GM23248 (cell line): ENCODE data around the gene C5orf63. TPM values are rescaled to one million over a fixed set of nuclear protein-coding genes. Genes with fewer than 3 reads are reported as not detected.

ENCODE experiments used
- DNase-seq: peaks from one replicate; pipeline ENCODE4 v3.0.0-alpha.2; 2015
- H2AFZ ChIP-seq: fragments of 200-600 bp; sonication (generic); 2 replicates; pipeline ENCODE4 v1.6.1; 2016; ENCODE audit warnings: antibody characterized with exemption
- H3F3A ChIP-seq: fragments of 200-600 bp; sonication (generic); 2 replicates; pipeline ENCODE4 v1.6.1; 2016; ENCODE audit warnings: mild to moderate bottlenecking, antibody characterized with exemption, mixed run types; ENCODE audit not compliant: insufficient read depth
- H3K27ac ChIP-seq: fragments of 200-600 bp; sonication (generic); 2 replicates; pipeline ENCODE4 v1.5.1; 2016; ENCODE audit warnings: mild to moderate bottlenecking
- H3K27me3 ChIP-seq: fragments of 200-600 bp; sonication (generic); replicated peaks from 2 replicates; pipeline ENCODE4 v1.6.1; 2016; ENCODE audit warnings: mild to moderate bottlenecking; ENCODE audit not compliant: insufficient read depth
- H3K36me3 ChIP-seq: fragments of 200-600 bp; sonication (generic); 2 replicates; pipeline ENCODE4 v1.6.1; 2016; ENCODE audit warnings: low read depth, mild to moderate bottlenecking
- H3K4me1 ChIP-seq: fragments of 200-600 bp; sonication (generic); 2 replicates; pipeline ENCODE4 v1.6.1; 2016; ENCODE audit warnings: mild to moderate bottlenecking; ENCODE audit not compliant: insufficient read depth
- H3K4me2 ChIP-seq: fragments of 200-600 bp; sonication (generic); one replicate; pipeline ENCODE4 v1.6.1; 2016; ENCODE audit warnings: mild to moderate bottlenecking; ENCODE audit not compliant: unreplicated experiment
- H3K4me3 ChIP-seq: fragments of 200-600 bp; sonication (generic); 2 replicates; pipeline ENCODE4 v1.5.1; 2016; ENCODE audit warnings: mild to moderate bottlenecking
- H3K79me2 ChIP-seq: fragments of 200-600 bp; sonication (generic); 2 replicates; pipeline ENCODE4 v1.6.1; 2016; ENCODE audit warnings: mild to moderate bottlenecking; ENCODE audit not compliant: insufficient read depth
- H3K9ac ChIP-seq: fragments of 200-600 bp; sonication (generic); 2 replicates; pipeline ENCODE4 v1.6.1; 2016; ENCODE audit warnings: mild to moderate bottlenecking
- H3K9me2 ChIP-seq: fragments of 200-600 bp; sonication (generic); 2 replicates; pipeline ENCODE4 v1.6.1; 2016; ENCODE audit warnings: mixed run types, mild to moderate bottlenecking, moderate library complexity; ENCODE audit not compliant: insufficient read depth
- H3K9me3 ChIP-seq: fragments of 200-600 bp; sonication (generic); one replicate; pipeline ENCODE4 v1.6.1; 2017; ENCODE audit warnings: low read depth
- H4K20me1 ChIP-seq: fragments of 200-600 bp; sonication (generic); 2 replicates; pipeline ENCODE4 v1.6.0; 2016; ENCODE audit not compliant: insufficient read depth
- EZH2 ChIP-seq: fragments of 200-600 bp; sonication (generic); IDR thresholded peaks from 2 replicates; pipeline ENCODE4 v1.6.1; 2018; ENCODE audit warnings: antibody characterized with exemption, mild to moderate bottlenecking; ENCODE audit not compliant: insufficient read depth, poor library complexity, severe bottlenecking
- EZH2phosphoT487 ChIP-seq: fragments of 200-600 bp; sonication (generic); IDR thresholded peaks from 2 replicates; pipeline ENCODE4 v1.6.1; 2018; ENCODE audit warnings: antibody characterized with exemption, moderate library complexity, mild to moderate bottlenecking, low read depth; ENCODE audit not compliant: insufficient read depth
- WGBS, 2 experiments: methylation state at CpG; one replicate each; pipeline ENCODE4 v1.1.6; 2015 to 2017; ENCODE audit warnings: low lambda C conversion rate in 2 of 2, low coverage in 1 of 2; ENCODE audit errors: missing lambda C conversion rate in 2 of 2; 5-methylcytosine and 5-hydroxymethylcytosine counted together
- in situ Hi-C: fragments of 300-500 bp; cut with MboI; formaldehyde crosslinking; loops from 2 replicates; pipeline ENCODE4 v1.15.0; 2020
- polyA plus RNA-seq: library from polyadenylated mRNA; unstranded; fragments of >200 nt; fragmentation: Nextera tagmentation; extraction: Ambion mirVana; gene quantifications from 2 replicates; pipeline ENCODE4 v1.2.1, GENCODE V29; 2016
- total RNA-seq: library from RNA; depleted of rRNA; stranded (reverse); fragments of >200 nt; shearing (Covaris generic); gene quantifications from 2 replicates; pipeline ENCODE4 v1.2.3, GENCODE V29; 2014

The C5orf63 gene
- total and polyA plus RNA-seq, 2 experiments from 2014 or later = 0.97 to 7.2 TPM

GRCh38 chr5:127053049-127053448, 20.3 kb downstream of the C5orf63 start:
- no peaks in the 10 kb centered on the region for H3K9me3 ChIP-seq
- H3F3A ChIP-seq = no peaks in the 10 kb centered on the region
- no peak overlapping the region for H3K4me3 ChIP-seq
- no peak overlapping the region for H3K27ac ChIP-seq
- no peaks in the 10 kb centered on the region; the same call in 1 of the 2 replicates for H3K9me2 ChIP-seq
- 92 to 98% methylated on average over 3 of the region's 3 CpGs for WGBS, 2 experiments
- in situ Hi-C loops = no loop called here
- H3K36me3 ChIP-seq = no peaks in the 10 kb centered on the region
- H3K4me1 ChIP-seq = no peaks in the 10 kb centered on the region
- no peak overlapping the region for H3K4me2 ChIP-seq
- no peaks in the 10 kb centered on the region for H4K20me1 ChIP-seq
- H3K27me3 ChIP-seq = no peaks in the 10 kb centered on the region
- DNase-seq = no peak
- TF ChIP-seq EZH2phosphoT487 (no peak), EZH2 (no peak)
- no peaks in the 10 kb centered on the region for H3K79me2 ChIP-seq
- no peak overlapping the region for H2AFZ ChIP-seq
- no peak overlapping the region for H3K9ac ChIP-seq

- no peak for TF ChIP-seq EZH2phosphoT487
- no peaks in the 10 kb centered on the region for H3K27me3 ChIP-seq
- no peaks in the 10 kb centered on the region for H3K36me3 ChIP-seq
- no peak overlapping the region for H3K9ac ChIP-seq
- H2AFZ ChIP-seq = no peak overlapping the region
- no peak for DNase-seq
- H3K4me2 ChIP-seq = no peak overlapping the region
- no peaks in the 10 kb centered on the region for H4K20me1 ChIP-seq
- in situ Hi-C loops = no loop called here
- no peaks in the 10 kb centered on the region for H3K4me1 ChIP-seq
- no peaks in the 10 kb centered on the region; the same call in 1 of the 2 replicates for H3K9me2 ChIP-seq
- H3F3A ChIP-seq = no peaks in the 10 kb centered on the region
- 86 to 100% methylated on average over 1 of the region's 1 CpG for WGBS, 2 experiments
- no peaks in the 10 kb centered on the region for H3K9me3 ChIP-seq
- no peak overlapping the region for H3K27ac ChIP-seq
- no peaks in the 10 kb centered on the region for H3K79me2 ChIP-seq
- no peak overlapping the region for H3K4me3 ChIP-seq
Measured at GRCh38 chr5:127051591-127051990, 21.7 kb downstream of the C5orf63 start.

GRCh38 chr5:127046343-127047072, 26.8 kb downstream of the C5orf63 start:
- no peaks in the 10 kb centered on the region for H3K4me1 ChIP-seq
- H3F3A ChIP-seq = no peaks in the 10 kb centered on the region
- no peaks in the 10 kb centered on the region for H3K27me3 ChIP-seq
- DNase-seq = no peak
- no peaks in the 10 kb centered on the region for H3K79me2 ChIP-seq
- H3K9me3 ChIP-seq = no peaks in the 10 kb centered on the region
- H2AFZ ChIP-seq = no peak overlapping the region
- TF ChIP-seq EZH2phosphoT487 (no peak), EZH2 (no peak)
- no peak overlapping the region for H3K9ac ChIP-seq
- in situ Hi-C loops = no loop called here
- no peaks in the 10 kb centered on the region for H4K20me1 ChIP-seq
- no peaks in the 10 kb centered on the region for H3K36me3 ChIP-seq
- H3K9me2 ChIP-seq = no peaks in the 10 kb centered on the region; the same call in 1 of the 2 replicates
- no peak overlapping the region for H3K4me3 ChIP-seq
- no peak overlapping the region for H3K27ac ChIP-seq
- no peak overlapping the region for H3K4me2 ChIP-seq
- WGBS, 2 experiments = 72 to 78% methylated on average over 4 of the region's 4 CpGs

GRCh38 chr5:127042593-127042992, 30.7 kb downstream of the C5orf63 start:
- in situ Hi-C loops = no loop called here
- H4K20me1 ChIP-seq = no peaks in the 10 kb centered on the region
- peak; percentile 19 for DNase-seq

More at GRCh38 chr5:127042593-127042992, 30.7 kb downstream of the C5orf63 start:
- H3K4me2 ChIP-seq = no peak overlapping the region
- H3K27ac ChIP-seq = no peak overlapping the region
- no peaks in the 10 kb centered on the region for H3K27me3 ChIP-seq
- no peak overlapping the region for H2AFZ ChIP-seq
- no peak overlapping the region for H3K9ac ChIP-seq
- no peaks in the 10 kb centered on the region for H3F3A ChIP-seq
- no peaks in the 10 kb centered on the region for H3K79me2 ChIP-seq
- H3K9me3 ChIP-seq = no peaks in the 10 kb centered on the region
- WGBS, 2 experiments = 93 to 98% methylated on average over 2 of the region's 2 CpGs
- H3K4me1 ChIP-seq = no peaks in the 10 kb centered on the region
- TF ChIP-seq EZH2phosphoT487 (no peak), EZH2 (no peak)
- H3K9me2 ChIP-seq = no peaks in the 10 kb centered on the region
- no peaks in the 10 kb centered on the region for H3K36me3 ChIP-seq
- no peak overlapping the region for H3K4me3 ChIP-seq
